Measurements from ENCODE around the gene SCNN1B.

SCNN1B gene

DNA sequence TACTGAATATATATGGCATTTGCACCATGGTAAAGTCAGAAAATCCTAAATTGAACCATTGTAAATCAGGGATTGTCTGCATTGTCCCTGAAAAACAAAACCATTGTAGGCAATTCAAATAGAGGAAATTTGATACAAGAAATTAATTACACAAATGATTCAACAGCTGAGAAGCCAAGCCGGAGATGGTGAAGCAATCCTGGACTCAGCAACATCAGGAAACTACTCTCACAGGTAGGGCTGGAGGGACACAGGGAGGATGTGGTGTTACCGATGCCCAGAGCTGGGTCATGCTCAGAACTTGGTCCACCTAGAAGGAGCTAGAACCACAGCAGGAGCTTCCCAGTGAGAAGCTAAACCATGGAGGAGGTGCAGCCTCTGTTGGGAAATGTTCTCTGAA, 18.5 kb upstream of the SCNN1B start:
- DNase-seq (ENCODE audit: low read depth, low spot score) = no peak
- ChIA-PET CTCF (no interaction called here), POLR2A (no interaction called here)
- H3K4me3 ChIP-seq (ENCODE audit: low read depth, low read length) = no peak overlapping the region
- TF ChIP-seq, protein P1, sequence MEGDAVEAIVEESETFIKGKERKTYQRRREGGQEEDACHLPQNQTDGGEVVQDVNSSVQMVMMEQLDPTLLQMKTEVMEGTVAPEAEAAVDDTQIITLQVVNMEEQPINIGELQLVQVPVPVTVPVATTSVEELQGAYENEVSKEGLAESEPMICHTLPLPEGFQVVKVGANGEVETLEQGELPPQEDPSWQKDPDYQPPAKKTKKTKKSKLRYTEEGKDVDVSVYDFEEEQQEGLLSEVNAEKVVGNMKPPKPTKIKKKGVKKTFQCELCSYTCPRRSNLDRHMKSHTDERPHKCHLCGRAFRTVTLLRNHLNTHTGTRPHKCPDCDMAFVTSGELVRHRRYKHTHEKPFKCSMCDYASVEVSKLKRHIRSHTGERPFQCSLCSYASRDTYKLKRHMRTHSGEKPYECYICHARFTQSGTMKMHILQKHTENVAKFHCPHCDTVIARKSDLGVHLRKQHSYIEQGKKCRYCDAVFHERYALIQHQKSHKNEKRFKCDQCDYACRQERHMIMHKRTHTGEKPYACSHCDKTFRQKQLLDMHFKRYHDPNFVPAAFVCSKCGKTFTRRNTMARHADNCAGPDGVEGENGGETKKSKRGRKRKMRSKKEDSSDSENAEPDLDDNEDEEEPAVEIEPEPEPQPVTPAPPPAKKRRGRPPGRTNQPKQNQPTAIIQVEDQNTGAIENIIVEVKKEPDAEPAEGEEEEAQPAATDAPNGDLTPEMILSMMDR (IDR thresholded peaks at IDR 0.05; ENCODE audit: insufficient read depth, low read length, missing control alignments) = no peak

DNA sequence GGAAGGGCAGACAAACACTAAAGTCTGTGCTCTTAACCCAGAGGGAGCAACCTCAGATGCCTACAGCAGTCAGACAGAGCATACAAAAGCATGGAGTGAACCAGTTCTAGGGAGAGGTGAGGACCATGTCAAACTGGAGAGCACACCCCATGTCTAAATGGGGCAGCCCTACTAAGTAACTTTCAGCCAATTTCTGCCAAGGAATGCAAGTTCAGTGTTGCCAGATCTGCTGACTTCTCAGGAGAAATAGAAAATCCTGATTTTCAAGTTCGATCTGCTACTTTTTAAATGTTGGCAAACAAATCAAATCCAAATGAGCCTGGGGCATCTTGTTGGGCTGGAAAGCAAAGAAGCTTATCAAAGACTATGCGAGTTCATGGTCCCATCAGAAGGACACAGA, 17.5 kb upstream of the SCNN1B start:
- ChIA-PET POLR2A (no interaction called here), CTCF (no interaction called here)
- TF ChIP-seq, protein P1 (IDR thresholded peaks at IDR 0.05; ENCODE audit: insufficient read depth, low read length, missing control alignments) = no peak
- no peak for DNase-seq (ENCODE audit: low read depth, low spot score)
- H3K4me3 ChIP-seq (ENCODE audit: low read depth, low read length) = no peak overlapping the region

GRCh38 chr16:23286131-23286532, 16.0 kb upstream of the SCNN1B start:
- ChIA-PET CTCF (no interaction called here), POLR2A (no interaction called here)
- H3K4me3 ChIP-seq (ENCODE audit: low read depth, low read length) = no peak overlapping the region
- TF ChIP-seq, protein P1 (IDR thresholded peaks at IDR 0.05; ENCODE audit: insufficient read depth, low read length, missing control alignments) = no peak
- peak; percentile 17 for DNase-seq (ENCODE audit: low read depth, low spot score)

DNA sequence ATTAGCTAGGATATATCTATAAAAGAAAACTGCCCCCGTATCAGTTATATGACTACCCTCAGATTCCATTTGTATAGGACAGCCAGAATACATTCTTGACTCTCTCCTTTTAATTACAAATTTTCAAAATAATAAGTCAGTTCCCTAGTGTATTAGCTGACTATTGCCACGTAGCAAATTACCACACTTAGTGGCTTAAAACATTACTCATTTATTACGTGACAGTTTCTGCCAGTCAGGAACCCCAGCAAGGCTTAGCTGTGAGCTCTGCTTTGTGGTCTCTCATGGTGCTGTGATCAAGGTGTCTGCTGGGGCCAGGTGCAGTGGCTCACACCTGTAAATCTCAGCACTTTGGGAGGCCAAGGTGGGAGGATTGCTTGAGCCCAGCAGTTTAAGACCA, 13.9 kb upstream of the SCNN1B start:
- H3K4me3 ChIP-seq (ENCODE audit: low read depth, low read length) = no peak overlapping the region
- ChIA-PET POLR2A (no interaction called here), CTCF (no interaction called here)
- TF ChIP-seq, protein P1 (IDR thresholded peaks at IDR 0.05; ENCODE audit: insufficient read depth, low read length, missing control alignments) = no peak
- DNase-seq (ENCODE audit: low read depth, low spot score) = no peak

DNA sequence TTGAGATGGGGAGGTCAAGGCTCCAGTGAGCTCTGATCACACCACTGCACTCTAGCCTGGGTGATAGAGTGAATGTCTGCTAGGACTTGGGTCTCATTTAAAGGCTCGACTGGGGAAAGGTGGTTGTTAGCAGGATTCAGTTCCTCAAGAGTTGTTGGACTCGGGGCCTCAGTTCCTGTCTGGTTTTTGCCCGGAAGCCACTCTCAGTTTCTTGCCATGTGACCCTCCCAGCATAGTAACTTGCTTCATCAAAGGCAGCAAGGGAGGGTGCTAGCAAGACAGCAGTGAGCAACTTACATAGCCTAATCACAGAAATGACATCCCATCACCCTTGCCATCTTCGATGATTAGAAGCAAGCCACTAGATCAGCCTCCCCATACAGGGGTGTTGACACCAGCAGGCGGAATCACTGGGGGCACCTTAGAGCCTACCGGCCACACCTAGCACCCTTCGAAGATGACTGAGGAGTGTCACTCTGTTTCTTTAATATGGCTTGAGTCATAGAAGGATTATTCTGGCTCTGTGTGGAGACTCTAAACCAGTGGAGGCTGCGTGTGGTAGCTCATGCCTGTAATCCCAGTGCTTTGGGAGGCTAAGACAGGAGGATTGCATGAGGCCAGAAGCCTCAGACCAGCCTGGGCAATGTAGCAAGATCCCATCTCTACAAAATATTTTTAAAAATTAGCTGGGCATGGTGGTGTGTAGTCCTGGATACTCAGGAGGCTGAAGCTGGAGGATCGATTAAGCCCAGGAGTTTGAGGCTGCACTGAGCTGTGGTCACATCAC, 13.2 kb upstream of the SCNN1B start:
- TF ChIP-seq, protein P1 (IDR thresholded peaks at IDR 0.05; ENCODE audit: insufficient read depth, low read length, missing control alignments) = no peak
- CTCF ChIA-PET = no interaction called here
- POLR2A ChIA-PET = no interaction called here
- no peak overlapping the region for H3K4me3 ChIP-seq (ENCODE audit: low read depth, low read length)
- no peak for DNase-seq (ENCODE audit: low read depth, low spot score)

GRCh38 chr16:23290189-23291062, 11.7 kb upstream of the SCNN1B start:
- POLR2A ChIA-PET = no interaction called here
- TF ChIP-seq, protein P1 (IDR thresholded peaks at IDR 0.05; ENCODE audit: insufficient read depth, low read length, missing control alignments) = no peak
- no peak for DNase-seq (ENCODE audit: low read depth, low spot score)
- CTCF ChIA-PET = no interaction called here
- no peak overlapping the region for H3K4me3 ChIP-seq (ENCODE audit: low read depth, low read length)
